Glutamatergic neuron (in vitro differentiated cells): Measurements from ENCODE around the gene PLSCR3. TPM values are rescaled to one million over a fixed set of nuclear protein-coding genes. Genes with fewer than 3 reads are reported as not detected.
"Not testable (repeated sequence)": the region's sequence is repeated elsewhere in the genome, so short reads cannot be mapped to it uniquely, and the experiment has no call there.

Experiments
- DNase-seq: peaks from one replicate; pipeline ENCODE4 v3.0.0; 2022
- H3K27ac Mint-ChIP-seq: one replicate; pipeline ENCODE4 v1.8.0; 2020; ENCODE audit warnings: mild to moderate bottlenecking, mixed read lengths, inconsistent platforms; ENCODE audit not compliant: unreplicated experiment
- H3K27me3 Mint-ChIP-seq: one replicate; pipeline ENCODE4 v1.8.0; 2020; ENCODE audit warnings: mild to moderate bottlenecking, moderate library complexity, mixed read lengths, inconsistent platforms; ENCODE audit not compliant: unreplicated experiment
- H3K36me3 Mint-ChIP-seq: one replicate; pipeline ENCODE4 v1.8.0; 2020; ENCODE audit warnings: mild to moderate bottlenecking, mixed read lengths, inconsistent platforms; ENCODE audit not compliant: unreplicated experiment
- H3K4me1 Mint-ChIP-seq: one replicate; pipeline ENCODE4 v1.8.0; 2020; ENCODE audit warnings: mild to moderate bottlenecking, low read depth, mixed read lengths, inconsistent platforms; ENCODE audit not compliant: unreplicated experiment
- H3K4me3 Mint-ChIP-seq: one replicate; pipeline ENCODE4 v1.8.0; 2020; ENCODE audit warnings: mild to moderate bottlenecking, mixed read lengths, inconsistent platforms; ENCODE audit not compliant: unreplicated experiment
- H3K9me3 Mint-ChIP-seq: one replicate; pipeline ENCODE4 v1.8.0; 2020; ENCODE audit warnings: mild to moderate bottlenecking, moderate library complexity, mixed read lengths, inconsistent platforms; ENCODE audit not compliant: unreplicated experiment
- CTCF ChIP-seq: fragments of 200-600 bp; sonication (generic); IDR thresholded peaks from one replicate; pipeline ENCODE4 v1.5.0; 2021; ENCODE audit not compliant: partially characterized antibody, unreplicated experiment
- total RNA-seq: library from RNA; stranded (reverse); fragmentation: NEBNext Ultra II Directional; extraction: Animal tissue kit (Norgen Biotek cat#: 25700); gene quantifications from one replicate; pipeline ENCODE4 v1.2.1, GENCODE V29; 2021; ENCODE audit not compliant: unreplicated experiment

PLSCR3 gene
- total RNA-seq, 1 donor from 2014 or later, result 78.1 TPM

GRCh38 chr17:7367918-7368598 is 26.3 kb downstream of the PLSCR3 start:
- no peak for DNase-seq
- no peaks in the 10 kb centered on the region for H3K4me1 Mint-ChIP-seq
- peaks cover 1% of the 10 kb centered on the region for H3K27me3 Mint-ChIP-seq
- peaks cover 3% of the 10 kb centered on the region for H3K9me3 Mint-ChIP-seq
- H3K36me3 Mint-ChIP-seq, result peaks cover 3% of the 10 kb centered on the region
- no peak overlapping the region for H3K4me3 Mint-ChIP-seq
- H3K27ac Mint-ChIP-seq, result no peak overlapping the region
- no peak for TF ChIP-seq CTCF

GRCh38 chr17:7367083-7367482 is 27.2 kb downstream of the PLSCR3 start:
- H3K27me3 Mint-ChIP-seq, result peaks cover 1% of the 10 kb centered on the region
- no peak for DNase-seq
- no peaks in the 10 kb centered on the region for H3K4me1 Mint-ChIP-seq
- H3K36me3 Mint-ChIP-seq, result peaks cover 3% of the 10 kb centered on the region
- peaks cover 3% of the 10 kb centered on the region for H3K9me3 Mint-ChIP-seq
- no peak overlapping the region for H3K4me3 Mint-ChIP-seq
- TF ChIP-seq CTCF, result no peak
- no peak overlapping the region for H3K27ac Mint-ChIP-seq

- not testable (repeated sequence) for H3K9me3 Mint-ChIP-seq, H3K4me3 Mint-ChIP-seq, DNase-seq, H3K27me3 Mint-ChIP-seq, H3K36me3 Mint-ChIP-seq, H3K4me1 Mint-ChIP-seq, H3K27ac Mint-ChIP-seq
Measured at GRCh38 chr17:7365963-7366362, 28.4 kb downstream of the PLSCR3 start.

- TF ChIP-seq CTCF, result no peak
- Mint-ChIP-seq H3K27me3 (no peaks in the 10 kb centered on the region), H3K9me3 (peaks cover 3% of the 10 kb centered on the region), H3K27ac (no peak overlapping the region), H3K4me1 (no peaks in the 10 kb centered on the region), H3K36me3 (peaks cover 3% of the 10 kb centered on the region), H3K4me3 (no peak overlapping the region)
- no peak for DNase-seq
Measured at GRCh38 chr17:7363311-7363710, 31.0 kb downstream of the PLSCR3 start.

- H3K36me3 Mint-ChIP-seq, result peaks cover 3% of the 10 kb centered on the region
- peaks cover 3% of the 10 kb centered on the region for H3K27me3 Mint-ChIP-seq
- H3K9me3 Mint-ChIP-seq, result peaks cover 3% of the 10 kb centered on the region
- H3K4me3 Mint-ChIP-seq, result no peak overlapping the region
- TF ChIP-seq CTCF, result no peak
- no peak overlapping the region for H3K27ac Mint-ChIP-seq
- DNase-seq, result no peak
- no peaks in the 10 kb centered on the region for H3K4me1 Mint-ChIP-seq
Measured at GRCh38 chr17:7361906-7362305, 32.4 kb downstream of the PLSCR3 start.
